ENCODE data around the gene FLVCR1. TPM values are rescaled to one million over a fixed set of nuclear protein-coding genes. Genes with fewer than 3 reads are reported as not detected.

FLVCR1 gene
- total RNA-seq, 2 experiments from 2014 or later, result 16.5 to 22.4 TPM

DNA sequence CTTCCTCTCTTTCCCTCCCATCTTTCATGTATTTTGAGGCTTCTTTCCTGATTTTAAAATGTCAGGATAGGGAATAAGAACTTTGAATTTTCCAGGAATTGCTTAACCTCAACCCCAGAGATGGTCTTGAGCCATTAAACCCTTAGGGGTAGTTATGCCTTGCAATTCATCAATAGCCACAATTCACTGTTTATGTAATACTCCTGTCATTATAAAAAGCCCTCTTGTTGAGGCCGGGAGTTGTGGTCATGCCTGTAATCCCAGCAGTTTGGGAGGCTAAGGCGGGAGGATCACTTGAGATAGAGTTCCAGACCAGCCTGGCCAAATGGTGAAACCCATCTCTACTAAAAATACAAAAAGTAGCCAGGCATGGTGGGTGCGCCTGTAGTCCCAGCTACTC is 35.1 kb upstream of the FLVCR1 start:
- POLR2A ChIA-PET, result interaction anchor here (0.6 kb wide), 1 partner anchor 13 kb away, joined by 4 read pairs; no protein-coding TSS in a partner anchor

DNA sequence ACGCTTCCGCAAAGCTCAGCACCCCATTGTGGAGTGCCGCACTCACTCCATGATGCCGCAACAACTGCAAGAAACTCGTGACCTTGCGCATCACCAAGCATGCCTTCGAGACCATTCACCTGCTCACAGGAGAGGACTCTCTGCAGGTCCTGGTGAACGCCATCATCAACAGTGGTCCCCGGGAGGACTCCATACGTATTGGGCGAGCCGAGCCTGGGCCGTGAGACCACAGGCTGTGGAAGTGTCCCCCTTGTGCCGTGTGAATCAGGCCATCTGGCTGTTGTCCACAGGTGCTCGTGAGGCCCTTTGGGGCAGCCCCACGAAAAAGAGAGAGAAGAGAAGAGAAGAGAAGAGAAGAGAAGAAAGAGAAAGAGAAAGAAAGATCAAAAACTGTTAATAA is 33.9 kb upstream of the FLVCR1 start:
- TF ChIP-seq EZH2phosphoT487 (IDR thresholded peaks at IDR 0.05; ENCODE audit: borderline replicate concordance, low read depth, low read length), result no peak
- TF ChIP-seq, protein P1, sequence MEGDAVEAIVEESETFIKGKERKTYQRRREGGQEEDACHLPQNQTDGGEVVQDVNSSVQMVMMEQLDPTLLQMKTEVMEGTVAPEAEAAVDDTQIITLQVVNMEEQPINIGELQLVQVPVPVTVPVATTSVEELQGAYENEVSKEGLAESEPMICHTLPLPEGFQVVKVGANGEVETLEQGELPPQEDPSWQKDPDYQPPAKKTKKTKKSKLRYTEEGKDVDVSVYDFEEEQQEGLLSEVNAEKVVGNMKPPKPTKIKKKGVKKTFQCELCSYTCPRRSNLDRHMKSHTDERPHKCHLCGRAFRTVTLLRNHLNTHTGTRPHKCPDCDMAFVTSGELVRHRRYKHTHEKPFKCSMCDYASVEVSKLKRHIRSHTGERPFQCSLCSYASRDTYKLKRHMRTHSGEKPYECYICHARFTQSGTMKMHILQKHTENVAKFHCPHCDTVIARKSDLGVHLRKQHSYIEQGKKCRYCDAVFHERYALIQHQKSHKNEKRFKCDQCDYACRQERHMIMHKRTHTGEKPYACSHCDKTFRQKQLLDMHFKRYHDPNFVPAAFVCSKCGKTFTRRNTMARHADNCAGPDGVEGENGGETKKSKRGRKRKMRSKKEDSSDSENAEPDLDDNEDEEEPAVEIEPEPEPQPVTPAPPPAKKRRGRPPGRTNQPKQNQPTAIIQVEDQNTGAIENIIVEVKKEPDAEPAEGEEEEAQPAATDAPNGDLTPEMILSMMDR (conservative IDR thresholded peaks at IDR 0.05; ENCODE audit: low read length), result no peak
- POLR2A ChIA-PET, result interaction anchor here (0.7 to 0.8 kb wide), 3 partner anchors 412 to 1437 kb away, joined by 3 to 6 read pairs (median 5); no protein-coding TSS in a partner anchor
- Histone ChIP-seq H3K9me3 (ENCODE audit: low read length) (peaks cover 14% of the 10 kb centered on the region; the same call in 1 of the 2 replicates), H3K36me3 (ENCODE audit: insufficient read depth, low read length) (no peaks in the 10 kb centered on the region), H3K4me2 (ENCODE audit: low read length) (no peak overlapping the region), H3K9me2 (ENCODE audit: insufficient read depth, low read length) (no peaks in the 10 kb centered on the region), H4K20me1 (ENCODE audit: insufficient read depth, low read length) (no peaks in the 10 kb centered on the region), H3K4me3 (ENCODE audit: low read depth, low read length, poor library complexity, severe bottlenecking) (no peak overlapping the region), H3K4me1 (ENCODE audit: insufficient read depth, low read length, poor library complexity, severe bottlenecking) (peaks cover 15% of the 10 kb centered on the region), H3K79me2 (ENCODE audit: insufficient read depth, low read depth, low read length) (no peaks in the 10 kb centered on the region), H3K27ac (ENCODE audit: low read depth, low read length, poor library complexity, severe bottlenecking) (no peak overlapping the region), H2AFZ (ENCODE audit: low read length) (no peak overlapping the region)
- CTCF ChIA-PET (ENCODE audit: unreplicated experiment), result no interaction called here
- intact Hi-C loops (cut with micrococcal nuclease; ENCODE audit: unreplicated experiment), result no loop called here
- DNase-seq (ENCODE audit: low spot score), result no peak
- no TSS peak for BruUV-seq (replicated peaks)

More for the DNA sequence above, 35.1 kb upstream of the FLVCR1 start:
- peaks cover 17% of the 10 kb centered on the region for H3K4me1 ChIP-seq (ENCODE audit: insufficient read depth, low read length, poor library complexity, severe bottlenecking)
- no TSS peak for BruUV-seq (replicated peaks)
- no peaks in the 10 kb centered on the region for H3K9me2 ChIP-seq (ENCODE audit: insufficient read depth, low read length)
- CTCF ChIA-PET (ENCODE audit: unreplicated experiment), result no interaction called here
- no peak overlapping the region for H3K27ac ChIP-seq (ENCODE audit: low read depth, low read length, poor library complexity, severe bottlenecking)
- H3K79me2 ChIP-seq (ENCODE audit: insufficient read depth, low read depth, low read length), result no peaks in the 10 kb centered on the region
- peaks cover 14% of the 10 kb centered on the region; the same call in 1 of the 2 replicates for H3K9me3 ChIP-seq (ENCODE audit: low read length)
- no peak overlapping the region for H3K4me3 ChIP-seq (ENCODE audit: low read depth, low read length, poor library complexity, severe bottlenecking)
- no peak overlapping the region for H2AFZ ChIP-seq (ENCODE audit: low read length)
- intact Hi-C loops (cut with micrococcal nuclease; ENCODE audit: unreplicated experiment), result no loop called here
- no peak for TF ChIP-seq EZH2phosphoT487 (IDR thresholded peaks at IDR 0.05; ENCODE audit: borderline replicate concordance, low read depth, low read length)
- TF ChIP-seq, protein P1 (conservative IDR thresholded peaks at IDR 0.05; ENCODE audit: low read length), result no peak
- no peak overlapping the region for H3K4me2 ChIP-seq (ENCODE audit: low read length)
- H3K36me3 ChIP-seq (ENCODE audit: insufficient read depth, low read length), result no peaks in the 10 kb centered on the region
- DNase-seq (ENCODE audit: low spot score), result no peak
- H4K20me1 ChIP-seq (ENCODE audit: insufficient read depth, low read length), result no peaks in the 10 kb centered on the region

DNA sequence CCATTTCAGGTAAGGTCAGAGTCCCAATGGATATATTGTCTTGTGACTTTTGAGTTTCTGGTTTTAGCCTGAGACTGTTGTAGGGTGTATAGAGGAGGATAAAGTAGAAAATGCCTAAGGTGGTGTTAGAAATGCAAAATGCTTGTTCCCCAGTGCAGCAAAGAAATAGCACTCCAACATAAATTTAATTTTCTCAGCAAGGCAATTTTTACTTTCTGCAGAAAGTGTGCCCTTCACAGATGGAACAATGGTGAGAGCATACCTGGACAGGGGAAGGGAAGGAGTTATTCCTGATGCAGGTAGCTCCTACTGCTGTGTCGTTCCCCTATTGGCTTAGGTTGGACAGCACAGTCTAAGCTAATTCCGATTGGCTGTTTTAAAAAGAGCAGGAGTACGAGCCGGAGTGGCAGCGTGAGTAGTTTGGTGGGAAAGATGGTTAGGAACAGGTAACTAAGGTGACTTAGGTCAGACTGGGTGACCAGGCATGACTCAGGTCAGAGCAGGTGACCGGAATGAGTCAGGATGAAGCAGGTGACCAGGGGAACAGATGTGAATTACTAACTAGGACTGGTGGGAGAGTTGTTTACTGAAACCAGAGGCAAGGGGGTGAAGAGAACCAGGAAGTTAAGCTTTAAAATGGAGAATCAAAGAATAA is 32.1 kb upstream of the FLVCR1 start:
- Histone ChIP-seq H3K27ac (ENCODE audit: low read depth, low read length, poor library complexity, severe bottlenecking) (no peak overlapping the region), H2AFZ (ENCODE audit: low read length) (no peak overlapping the region), H3K9me3 (ENCODE audit: low read length) (peaks cover 14% of the 10 kb centered on the region; the same call in 1 of the 2 replicates), H3K9me2 (ENCODE audit: insufficient read depth, low read length) (no peaks in the 10 kb centered on the region), H3K79me2 (ENCODE audit: insufficient read depth, low read depth, low read length) (no peaks in the 10 kb centered on the region), H4K20me1 (ENCODE audit: insufficient read depth, low read length) (no peaks in the 10 kb centered on the region), H3K4me1 (ENCODE audit: insufficient read depth, low read length, poor library complexity, severe bottlenecking) (no peaks in the 10 kb centered on the region), H3K4me2 (ENCODE audit: low read length) (no peak overlapping the region), H3K36me3 (ENCODE audit: insufficient read depth, low read length) (no peaks in the 10 kb centered on the region), H3K4me3 (ENCODE audit: low read depth, low read length, poor library complexity, severe bottlenecking) (no peak overlapping the region)
- intact Hi-C loops (cut with micrococcal nuclease; ENCODE audit: unreplicated experiment), result no loop called here
- no TSS peak for BruUV-seq (replicated peaks)
- CTCF ChIA-PET (ENCODE audit: unreplicated experiment), result no interaction called here
- POLR2A ChIA-PET, result no interaction called here
- TF ChIP-seq EZH2phosphoT487 (IDR thresholded peaks at IDR 0.05; ENCODE audit: borderline replicate concordance, low read depth, low read length), result no peak
- TF ChIP-seq, protein P1 (conservative IDR thresholded peaks at IDR 0.05; ENCODE audit: low read length), result no peak
- DNase-seq (ENCODE audit: low spot score), result no peak
